Measurements from ENCODE around the gene ST8SIA5.
"Not testable (repeated sequence)": the region's sequence is repeated elsewhere in the genome, so short reads cannot be mapped to it uniquely, and the experiment has no call there.

Gene ST8SIA5, protein sequence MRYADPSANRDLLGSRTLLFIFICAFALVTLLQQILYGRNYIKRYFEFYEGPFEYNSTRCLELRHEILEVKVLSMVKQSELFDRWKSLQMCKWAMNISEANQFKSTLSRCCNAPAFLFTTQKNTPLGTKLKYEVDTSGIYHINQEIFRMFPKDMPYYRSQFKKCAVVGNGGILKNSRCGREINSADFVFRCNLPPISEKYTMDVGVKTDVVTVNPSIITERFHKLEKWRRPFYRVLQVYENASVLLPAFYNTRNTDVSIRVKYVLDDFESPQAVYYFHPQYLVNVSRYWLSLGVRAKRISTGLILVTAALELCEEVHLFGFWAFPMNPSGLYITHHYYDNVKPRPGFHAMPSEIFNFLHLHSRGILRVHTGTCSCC

DNA sequence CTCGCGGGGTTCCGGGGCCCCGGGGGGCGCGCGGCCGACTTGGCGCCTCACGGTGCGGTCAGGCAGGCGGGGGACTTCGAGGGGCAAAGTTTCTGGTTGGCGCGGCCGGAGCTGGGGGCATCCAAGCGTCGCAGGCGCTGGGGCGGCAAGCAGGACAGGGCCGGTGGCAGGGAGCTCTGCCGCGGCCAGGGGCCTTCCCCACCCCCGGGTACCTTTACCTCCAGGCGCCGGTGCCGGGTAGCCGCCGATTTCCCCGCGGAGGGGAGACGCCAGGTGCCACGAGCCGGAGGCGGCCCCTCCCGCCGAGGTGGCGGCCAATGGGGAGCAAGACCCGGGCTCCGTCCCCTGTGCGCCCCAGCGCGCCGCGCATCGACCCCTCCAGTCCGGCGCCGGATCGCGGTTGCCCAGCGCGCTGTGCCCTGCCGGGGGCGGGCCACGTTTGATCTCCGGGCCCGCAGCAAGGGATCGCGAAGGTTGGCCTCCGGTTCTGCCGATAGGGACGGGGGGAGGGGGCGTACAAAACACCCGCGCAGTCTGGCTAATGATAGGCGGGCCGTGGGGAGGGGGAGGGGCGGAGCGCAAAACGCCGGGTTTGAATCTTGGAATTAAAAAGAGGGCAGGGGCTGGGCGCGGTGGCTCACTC, at the start of gene ST8SIA5:
TSS of gene ST8SIA5 (minus strand) at position 495 of the 643 bp plus-strand sequence. CDS start 545 bp downstream, outside the sequence.
- peak; percentile 44 for DNase-seq

DNA sequence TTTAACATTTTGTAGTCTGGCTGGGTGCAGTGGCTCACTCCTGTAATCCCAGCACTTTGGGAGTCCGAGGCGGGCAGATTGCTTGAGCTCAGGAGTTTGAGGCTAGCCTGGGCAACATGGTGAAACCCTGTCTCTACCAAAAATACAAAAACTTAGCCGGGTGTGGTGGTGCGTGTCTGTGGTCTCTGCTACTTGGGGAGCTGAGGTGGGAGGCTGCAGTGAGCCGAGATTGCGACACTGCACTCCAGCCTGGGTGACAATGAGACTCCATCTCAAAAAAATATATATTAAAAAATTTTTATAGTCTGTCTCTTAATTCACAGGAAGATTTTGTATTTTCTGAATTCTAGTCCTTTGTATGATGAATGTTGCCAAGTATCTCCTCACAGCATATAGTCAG, 39.1 kb upstream of the ST8SIA5 start:
- DNase-seq, result not testable (repeated sequence)

DNA sequence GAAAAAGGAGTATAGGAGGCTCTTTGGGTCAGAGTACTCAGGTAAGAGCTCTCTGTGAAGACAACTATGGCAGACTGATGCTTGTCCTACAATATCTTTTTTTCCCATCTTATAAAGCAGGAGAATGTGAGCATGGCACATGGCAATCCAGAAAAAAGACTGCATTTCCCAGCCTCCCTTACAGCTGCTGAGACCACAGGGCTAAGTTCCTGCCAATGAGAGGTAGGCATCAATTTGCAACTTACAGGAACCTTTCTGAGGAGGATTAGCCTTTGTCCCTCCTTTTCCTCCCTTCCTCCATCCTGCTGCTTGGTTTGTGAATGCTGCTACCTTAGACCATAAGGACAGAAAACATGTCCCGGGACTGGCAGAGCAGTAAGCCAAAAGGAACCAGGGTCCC, 37.8 kb upstream of the ST8SIA5 start:
- DNase-seq, result no peak

DNA sequence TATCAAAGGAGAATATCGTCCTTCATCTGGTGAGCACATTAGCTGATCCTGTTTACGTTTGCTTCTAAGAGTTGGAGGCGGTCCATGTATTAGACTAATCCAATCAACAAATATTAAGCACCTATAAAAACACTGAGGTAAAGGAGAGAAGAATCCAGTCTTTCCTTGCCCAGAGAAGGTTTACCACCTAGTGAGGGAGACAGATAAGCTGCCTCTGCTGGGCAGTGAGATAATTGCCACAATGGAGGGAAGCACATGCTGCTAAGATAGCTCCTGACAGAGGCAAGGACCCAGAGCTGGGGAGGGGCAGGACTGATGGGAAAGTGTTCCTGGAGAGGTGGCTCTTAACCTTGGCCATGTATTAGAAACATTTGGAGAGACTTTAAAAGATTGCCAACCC, 36.7 kb upstream of the ST8SIA5 start:
- DNase-seq, result no peak

DNA sequence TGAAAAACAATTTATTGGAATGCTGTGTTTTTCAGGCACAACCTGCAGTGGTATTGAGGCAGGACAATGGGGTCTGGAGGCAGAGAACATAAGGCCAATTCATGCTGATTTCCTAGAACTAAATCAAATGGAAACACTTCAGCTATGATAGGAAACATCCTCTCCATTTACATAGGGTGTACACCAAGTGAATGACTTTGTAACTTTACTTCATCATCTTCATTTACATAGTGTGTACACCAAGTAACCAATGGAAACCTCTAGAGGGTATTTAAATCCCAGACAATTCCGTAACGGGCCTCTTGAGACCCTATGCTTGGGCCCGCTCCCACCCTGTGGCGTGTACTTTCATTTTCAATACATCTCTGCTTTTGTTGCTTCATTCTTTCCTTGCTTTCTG, 32.2 kb upstream of the ST8SIA5 start:
- DNase-seq, result no peak

DNA sequence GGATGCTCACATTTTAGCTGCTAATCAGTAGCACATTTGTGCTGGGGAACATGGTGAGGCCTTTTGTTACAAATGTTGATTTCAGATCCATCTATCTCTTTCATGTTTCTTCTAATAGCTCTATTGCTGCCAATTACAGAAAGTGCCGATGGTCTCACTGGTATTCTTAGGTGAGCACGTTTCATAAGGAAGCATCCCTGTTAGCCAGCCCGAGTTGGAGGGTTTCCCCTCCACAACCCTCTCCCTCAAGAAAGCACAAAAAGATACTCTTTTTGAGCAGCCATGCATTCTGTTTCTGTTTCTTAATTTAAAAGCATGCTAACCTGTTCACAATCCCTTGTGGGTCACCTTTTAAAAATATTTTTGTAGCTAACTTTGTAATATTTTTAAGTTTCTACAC, 30.8 kb upstream of the ST8SIA5 start:
- no peak for DNase-seq

DNA sequence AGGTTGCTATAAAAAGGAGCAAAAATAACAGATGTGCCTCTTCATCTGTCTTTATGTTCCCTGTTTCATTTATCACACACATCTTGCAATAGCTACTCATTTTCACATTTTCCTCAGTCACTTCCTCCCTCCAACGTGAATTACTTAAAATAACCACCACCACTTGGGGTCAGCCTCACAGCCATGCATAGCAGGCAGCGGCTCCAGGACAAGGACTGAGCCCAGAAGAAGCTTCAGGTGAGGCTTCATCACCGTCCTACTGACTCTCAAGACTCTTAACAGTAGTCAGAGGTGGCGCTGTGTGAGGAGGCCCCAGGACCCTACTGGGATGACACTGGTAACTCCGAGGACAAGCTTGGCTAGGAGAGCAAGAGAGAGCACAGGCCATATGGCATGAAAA, 15.5 kb upstream of the ST8SIA5 start:
- DNase-seq, result no peak

DNA sequence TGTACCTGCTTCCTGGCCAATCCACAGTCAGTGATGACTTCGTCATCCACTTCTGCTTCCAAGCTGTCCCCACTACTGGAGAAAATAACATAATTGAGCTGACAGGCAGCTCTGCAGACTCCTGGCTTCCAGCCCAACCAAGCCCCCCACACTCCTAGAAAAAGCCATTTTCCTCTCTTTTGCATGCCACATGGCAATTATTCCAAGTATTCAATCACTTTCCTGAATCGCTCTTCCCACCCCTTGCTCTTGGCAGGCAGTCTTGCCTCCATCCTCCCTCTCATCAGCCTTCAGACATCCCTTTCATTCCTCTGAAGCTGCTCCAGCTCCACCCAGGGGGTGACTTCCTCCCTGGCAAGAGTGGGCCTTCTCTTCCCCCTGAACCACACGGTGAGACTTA, 14.3 kb upstream of the ST8SIA5 start:
- DNase-seq, result no peak

DNA sequence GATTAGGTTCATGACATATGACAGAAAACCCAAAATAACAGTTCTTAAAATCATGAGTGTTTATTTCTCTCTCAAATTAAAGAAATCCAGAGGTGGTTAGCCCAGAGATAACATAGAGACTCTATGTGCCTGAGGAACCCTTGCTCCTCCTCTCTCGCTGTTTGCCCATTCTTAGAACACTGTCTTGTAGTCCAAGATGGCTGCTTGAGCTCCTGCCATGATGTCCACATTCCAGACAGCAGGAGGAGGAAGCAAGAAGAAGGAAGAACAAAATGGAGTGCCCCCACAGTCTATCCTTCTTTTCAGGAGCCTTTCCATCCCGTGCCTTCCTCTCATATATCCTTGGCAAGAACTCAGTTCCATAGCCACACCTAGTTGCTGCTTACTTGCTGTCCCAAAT, 13.9 kb upstream of the ST8SIA5 start:
- no peak for DNase-seq

DNA sequence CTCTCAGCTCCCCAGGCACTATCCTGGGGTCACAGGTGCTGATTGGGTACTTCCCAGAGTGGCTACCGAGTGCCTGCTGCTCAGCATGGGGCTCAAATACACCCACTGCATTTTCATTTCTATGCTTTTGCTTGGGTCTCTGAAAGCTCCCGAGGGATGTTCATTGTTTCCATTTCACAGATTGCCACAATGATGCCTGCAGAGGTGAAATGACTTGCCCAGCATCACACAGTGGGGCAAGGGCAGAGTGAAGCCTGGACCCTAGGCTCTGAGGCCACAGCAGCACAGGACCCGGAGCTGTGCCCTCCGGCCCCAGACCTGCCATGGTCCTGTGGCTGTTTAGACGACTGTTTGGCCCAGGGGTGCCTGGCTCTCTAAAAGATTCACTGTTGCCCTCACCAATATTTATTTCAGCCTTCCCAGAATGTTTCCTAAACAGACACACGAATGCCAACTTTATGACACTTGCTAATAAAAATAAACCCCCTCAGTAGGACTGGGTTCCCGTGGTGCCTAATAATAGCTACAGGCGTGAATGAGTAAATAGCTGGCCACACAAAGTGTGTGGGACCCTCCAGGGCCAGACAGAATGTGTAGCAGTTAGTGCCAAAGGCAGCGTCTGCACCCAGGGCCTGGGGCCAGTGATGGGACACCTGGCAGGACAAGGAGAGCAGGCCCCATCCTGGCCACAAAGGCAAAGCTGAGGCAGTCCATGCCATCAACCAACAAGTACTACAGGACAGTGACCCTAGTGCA, 11.5 kb upstream of the ST8SIA5 start:
- no peak for DNase-seq

DNA sequence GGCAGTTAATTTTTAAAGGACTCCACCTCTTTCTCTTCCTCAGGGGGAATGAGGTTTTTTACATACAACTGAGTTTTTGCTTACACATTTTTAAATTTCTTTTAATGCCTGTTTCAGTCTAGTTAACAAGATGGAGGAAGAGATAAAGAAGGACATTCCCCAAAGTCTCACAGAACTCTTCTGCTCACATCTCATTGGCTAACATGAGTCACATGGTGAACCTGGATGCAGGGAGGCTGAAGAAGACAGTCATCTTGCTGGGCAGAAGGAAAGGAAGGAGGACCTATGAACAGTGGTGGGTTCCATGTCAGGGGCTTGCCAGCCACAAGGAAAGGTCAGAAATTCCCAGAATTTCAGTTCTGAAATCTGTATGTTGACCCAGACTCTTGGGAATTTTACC, 10.4 kb upstream of the ST8SIA5 start:
- no peak for DNase-seq

DNA sequence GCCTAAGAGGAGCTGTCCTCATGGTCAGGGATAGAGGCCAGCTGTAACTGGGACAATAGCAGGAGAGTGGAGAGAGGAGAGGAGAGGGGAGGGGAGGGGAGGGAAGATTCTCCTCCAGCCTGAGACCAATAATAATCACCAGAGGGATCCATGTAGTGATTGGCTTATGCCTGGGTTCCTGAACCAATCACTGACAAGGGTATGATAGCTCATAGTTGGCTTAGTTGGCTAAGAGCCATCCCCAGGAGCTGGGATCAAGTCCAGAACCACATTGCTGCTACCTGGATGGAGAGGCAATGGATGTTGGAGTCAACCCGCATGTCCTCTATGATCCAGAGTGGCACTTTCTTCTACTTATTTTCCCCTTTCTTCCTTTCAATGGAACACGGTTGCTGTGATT, 7.7 kb upstream of the ST8SIA5 start:
- DNase-seq, result no peak

DNA sequence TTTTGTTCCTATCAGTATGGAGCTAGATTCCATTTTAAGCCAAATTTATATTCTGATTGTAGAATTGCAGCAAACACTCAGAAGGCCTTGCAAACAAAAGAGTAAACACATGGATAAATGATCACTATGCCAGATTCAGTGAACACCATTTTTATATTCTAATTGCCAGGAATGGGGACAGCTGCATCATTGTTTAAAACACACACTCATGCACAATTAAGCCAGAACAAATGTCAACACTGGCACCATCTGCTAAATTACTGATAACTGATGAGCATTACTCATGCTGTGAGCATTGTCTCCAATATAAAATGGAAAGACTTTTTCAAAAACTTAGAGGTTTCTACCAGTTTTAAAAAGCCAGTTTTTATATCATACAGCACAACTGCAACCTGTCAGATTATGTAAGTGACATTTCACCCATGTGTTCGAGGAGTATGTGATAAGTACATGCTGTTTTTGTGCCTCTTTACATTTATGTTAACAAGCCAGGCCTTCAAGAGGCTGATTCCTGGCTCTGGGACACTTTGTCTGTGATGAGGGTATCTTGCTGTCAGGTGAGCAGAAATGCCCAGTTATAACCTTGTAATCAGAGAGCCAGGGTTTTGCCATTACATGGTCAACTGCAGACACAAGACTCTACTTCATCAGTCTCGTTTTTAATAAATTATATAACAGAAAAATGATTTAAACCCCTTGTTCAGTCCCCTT, 4.4 kb upstream of the ST8SIA5 start:
- peak; percentile 95 for DNase-seq

DNA sequence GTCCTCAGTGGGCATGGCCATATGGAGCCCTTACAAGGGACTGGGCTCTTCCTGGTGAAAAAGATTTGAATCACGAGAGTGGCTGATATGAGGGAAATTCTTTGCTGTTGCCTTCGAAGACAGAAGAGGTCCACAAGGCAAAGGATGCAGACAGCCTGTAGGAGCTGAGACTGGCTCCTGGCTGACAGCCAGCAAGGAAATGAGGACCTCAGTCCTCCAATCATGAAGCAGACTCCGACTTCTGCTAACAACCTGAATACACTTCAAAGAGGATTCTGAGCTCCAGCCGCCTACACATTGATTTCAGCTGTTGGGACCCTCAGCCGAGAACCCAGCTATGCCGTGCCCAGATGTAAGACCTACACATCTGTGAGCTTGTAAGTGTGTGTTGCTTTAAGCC, 3.0 kb upstream of the ST8SIA5 start:
- peak; percentile 34 for DNase-seq

DNA sequence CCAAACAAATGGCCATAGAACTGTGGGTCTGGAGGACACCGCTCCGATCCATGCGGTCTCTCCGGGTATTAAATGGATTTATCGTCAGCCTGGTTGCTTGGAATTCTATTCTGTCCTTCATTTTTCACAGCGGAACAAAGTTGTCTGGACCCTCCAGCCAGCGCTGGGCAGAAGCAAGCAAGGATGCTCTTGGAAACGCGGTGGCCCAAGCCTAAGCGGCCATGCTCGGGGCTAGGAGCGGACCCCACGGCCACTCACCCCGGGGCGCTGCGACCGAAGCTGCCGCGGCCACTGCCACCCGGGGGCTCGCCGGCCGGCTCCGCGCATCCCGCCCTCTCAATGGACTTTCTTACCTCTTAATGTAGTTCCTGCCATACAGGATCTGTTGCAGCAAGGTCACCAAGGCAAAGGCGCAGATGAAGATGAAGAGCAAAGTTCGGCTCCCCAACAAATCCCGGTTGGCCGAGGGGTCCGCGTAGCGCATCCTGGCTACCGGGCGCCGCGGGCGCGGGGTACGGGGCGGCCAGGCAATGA, 761 bp downstream of the ST8SIA5 start:
- no peak for DNase-seq

DNA sequence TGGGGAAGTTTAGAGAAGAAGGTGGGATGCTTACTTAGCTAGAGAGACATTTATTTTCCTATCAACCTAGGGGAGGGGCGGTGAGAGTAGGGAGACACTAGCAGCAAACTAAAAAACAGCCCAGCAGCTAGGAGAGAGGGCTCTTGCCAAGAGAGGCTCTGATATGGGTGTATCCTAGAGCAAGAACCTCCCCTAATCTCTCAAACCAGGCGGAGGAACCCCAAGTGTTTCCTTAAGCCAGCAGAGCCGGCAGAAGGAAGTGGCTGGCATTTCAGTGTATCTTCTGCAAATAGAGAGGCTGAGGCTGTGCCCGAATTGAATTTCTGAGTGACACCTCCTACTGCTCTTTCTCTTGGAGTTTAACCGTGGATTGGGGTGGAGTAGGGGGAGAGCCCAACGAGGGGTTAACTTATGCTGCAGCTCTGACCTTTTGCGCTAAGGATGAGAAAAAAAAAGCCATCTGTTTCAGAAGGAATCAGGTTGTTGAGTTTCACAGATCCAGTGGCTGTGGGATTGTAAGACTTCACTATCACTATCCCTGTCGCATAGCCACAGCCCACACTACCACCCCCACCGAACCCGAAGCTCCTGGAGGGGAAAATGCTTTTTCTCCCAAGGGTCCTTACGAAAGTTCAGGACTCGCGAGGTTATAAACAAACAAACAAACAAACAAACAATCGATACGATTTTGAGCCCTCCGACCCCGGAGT, 1.4 kb downstream of the ST8SIA5 start:
- no peak for DNase-seq

DNA sequence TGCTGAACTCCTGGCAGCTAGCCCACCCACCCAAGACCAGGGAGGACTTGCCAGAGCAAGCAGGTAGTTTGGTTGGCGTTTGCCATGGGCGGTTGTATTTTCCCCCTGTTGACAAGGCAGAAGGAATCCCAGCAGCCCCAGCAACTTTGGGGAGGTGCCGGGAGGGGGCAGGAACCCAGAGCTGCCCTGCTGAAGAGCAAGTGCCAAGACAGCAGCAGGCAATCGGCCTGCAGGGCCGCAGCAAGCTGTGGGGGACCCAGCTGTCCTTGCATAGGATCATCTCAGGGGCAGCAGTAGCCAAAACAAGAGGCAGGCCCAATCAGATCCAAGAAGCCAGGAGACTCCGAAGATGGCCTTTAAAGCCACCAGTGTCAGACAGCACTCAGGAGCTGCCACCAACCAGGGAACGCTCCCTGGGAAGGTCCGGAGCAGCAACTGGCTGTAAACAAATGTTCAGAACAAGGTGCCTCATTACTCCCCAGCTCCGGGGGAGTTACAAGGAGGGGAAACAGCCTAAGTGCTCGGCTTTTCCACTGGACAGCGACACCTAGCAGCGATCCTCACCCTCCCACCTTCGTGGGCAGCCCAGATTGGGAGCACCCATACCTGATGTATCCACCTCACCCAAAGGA, 2.1 kb downstream of the ST8SIA5 start:
- DNase-seq, result no peak

DNA sequence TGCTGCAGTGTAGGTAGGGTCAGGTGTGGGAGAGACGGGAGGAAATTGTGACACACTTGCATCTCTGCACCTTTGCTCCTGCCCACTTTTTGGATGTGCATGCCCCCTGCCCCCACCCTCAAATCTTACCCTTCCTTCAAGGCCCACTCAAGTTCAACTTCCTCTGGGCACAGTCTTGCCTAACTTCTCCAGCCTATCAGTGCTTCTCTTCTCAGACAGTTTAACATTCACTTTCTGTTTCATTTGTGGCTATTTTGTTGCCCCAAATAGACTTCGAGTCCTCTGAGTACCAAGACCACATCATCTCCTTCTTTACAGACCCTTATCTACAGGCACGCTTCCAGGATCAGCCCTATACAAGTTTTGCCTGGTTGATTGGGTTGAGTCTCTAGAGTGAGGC, 2.7 kb downstream of the ST8SIA5 start:
- no peak for DNase-seq

DNA sequence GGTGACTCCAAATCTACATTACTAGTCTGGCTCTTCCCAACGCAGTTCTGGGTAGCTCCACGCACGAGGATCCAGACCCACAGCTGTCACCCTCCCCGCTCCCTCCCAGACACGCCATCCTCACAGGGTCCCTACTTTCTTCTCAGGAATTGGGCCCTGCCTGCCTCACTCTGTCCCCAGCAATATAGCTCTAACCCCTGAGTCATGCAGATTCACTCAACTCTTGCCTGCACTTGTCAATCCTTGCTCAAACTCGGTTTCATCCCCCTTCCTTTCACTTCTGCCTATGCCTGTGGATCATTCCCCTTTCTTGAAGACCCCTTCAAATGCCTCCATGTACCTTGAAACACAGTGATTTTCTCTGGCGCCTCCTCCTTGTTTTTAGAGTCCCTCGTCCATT, 5.0 kb downstream of the ST8SIA5 start:
- no peak for DNase-seq

DNA sequence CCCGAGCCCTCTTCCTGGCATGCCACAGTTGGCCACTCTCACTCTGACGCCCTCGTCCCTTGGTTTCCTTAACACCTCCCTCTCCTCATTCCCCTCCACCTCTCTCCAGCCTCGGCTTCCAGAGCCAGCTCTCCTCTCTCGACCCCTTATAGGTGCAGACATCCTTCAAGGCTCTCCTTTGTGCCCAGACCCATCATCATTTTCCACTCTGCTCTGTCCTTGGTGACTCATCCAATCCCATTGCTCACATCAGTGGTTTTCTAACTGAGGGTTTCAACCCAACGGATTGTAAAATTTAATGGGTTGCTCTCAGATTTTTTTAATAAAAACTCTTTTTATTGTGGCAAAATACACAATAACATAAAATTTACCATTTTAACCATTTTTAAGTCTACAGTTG, 6.2 kb downstream of the ST8SIA5 start:
- no peak for DNase-seq

DNA sequence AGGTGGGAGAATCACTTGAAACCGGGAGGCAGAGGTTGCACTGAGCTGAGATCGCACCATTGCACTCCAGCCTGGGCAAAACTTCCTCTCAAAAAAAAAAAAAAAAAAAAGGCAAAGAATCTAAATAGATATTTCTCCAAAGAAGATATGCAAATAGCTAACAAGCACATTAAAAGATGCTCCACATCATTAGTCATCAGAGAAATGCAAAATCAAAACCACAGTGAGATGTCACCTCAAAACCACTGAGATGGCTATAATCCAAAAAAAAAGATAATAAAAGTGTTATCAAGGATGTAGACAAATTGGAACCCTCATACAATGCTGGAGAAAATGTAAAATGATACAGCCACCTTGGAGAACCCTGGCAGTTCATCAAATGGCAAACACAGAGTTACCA, 8.4 kb downstream of the ST8SIA5 start:
- DNase-seq, result no peak

DNA sequence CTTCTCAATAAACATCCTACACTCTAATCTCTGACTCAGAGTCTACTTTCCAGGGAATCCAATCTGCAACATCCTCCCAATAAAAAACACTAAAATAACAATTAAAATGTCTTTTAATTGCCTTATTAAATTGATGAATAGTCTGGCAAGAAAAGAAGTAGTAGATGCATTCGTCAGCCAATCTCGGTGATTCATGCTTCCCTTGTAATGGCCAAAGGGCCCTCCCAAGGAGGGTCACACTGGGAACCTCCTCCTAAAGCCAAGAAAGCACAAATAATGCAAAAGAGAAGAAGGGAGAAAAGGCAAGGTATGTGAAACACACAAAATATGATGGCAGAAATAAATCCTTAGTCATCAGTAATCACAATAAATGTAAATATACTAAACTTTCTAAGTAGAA, 16.8 kb downstream of the ST8SIA5 start:
- no peak for DNase-seq
